GM23338 (cell line): ENCODE data around the gene SERPINI1.

Experiments used
- CREB1 ChIP-seq: fragments of 250-450 bp; sonication (Bioruptor Pico); IDR thresholded peaks from 2 replicates; pipeline ENCODE4 v1.5.0; 2020; ENCODE audit warnings: low read depth, mild to moderate bottlenecking, moderate library complexity
- CTCF ChIP-seq, 2 experiments: fragments of 200-600 bp in 1 of 2; sonication (generic) in 1 of 2; conservative IDR thresholded peaks; 2 replicates each; pipeline versions ENCODE4 v1.5.1 to v1.6.1; 2016 to 2017; ENCODE audit warnings: antibody characterized with exemption in 2 of 2, low read depth in 2 of 2, mild to moderate bottlenecking in 2 of 2, moderate library complexity in 1 of 2
- ETS1 ChIP-seq: IDR thresholded peaks from 2 replicates; pipeline ENCODE4 v1.6.1; 2016; ENCODE audit warnings: antibody characterized with exemption
- EZH2 ChIP-seq: fragments of 200-600 bp; sonication (generic); IDR thresholded peaks from one replicate; pipeline ENCODE4 v1.8.0; 2017; ENCODE audit warnings: antibody characterized with exemption, mild to moderate bottlenecking, low read depth; ENCODE audit not compliant: unreplicated experiment
- EZH2phosphoT487 ChIP-seq: fragments of 200-600 bp; sonication (generic); IDR thresholded peaks from one replicate; pipeline ENCODE4 v1.8.1; 2018; ENCODE audit warnings: antibody characterized with exemption; ENCODE audit not compliant: unreplicated experiment
- JUNB ChIP-seq: IDR thresholded peaks from one replicate; pipeline ENCODE4 v1.6.1; 2016; ENCODE audit warnings: antibody characterized with exemption; ENCODE audit not compliant: unreplicated experiment
- NANOG ChIP-seq: IDR thresholded peaks from 2 replicates; pipeline ENCODE4 v1.6.1; 2016; ENCODE audit warnings: antibody characterized with exemption, borderline replicate concordance
- POLR2AphosphoS5 ChIP-seq: IDR thresholded peaks from 2 replicates; pipeline ENCODE4 v1.6.1; 2016; ENCODE audit warnings: antibody characterized with exemption, low read depth
- REST ChIP-seq: IDR thresholded peaks from one replicate; pipeline ENCODE4 v1.6.1; 2018; ENCODE audit warnings: antibody characterized with exemption; ENCODE audit not compliant: unreplicated experiment
- STAT1 ChIP-seq: IDR thresholded peaks from one replicate; pipeline ENCODE4 v1.6.1; 2016; ENCODE audit warnings: antibody characterized with exemption; ENCODE audit not compliant: unreplicated experiment
- ZNF114 ChIP-seq: fragments of 250-450 bp; sonication (Bioruptor Pico); IDR thresholded peaks from 2 replicates; pipeline ENCODE4 v1.5.0; 2020; ENCODE audit warnings: mild to moderate bottlenecking, moderate library complexity

- TF ChIP-seq CTCF (conservative IDR thresholded peaks at IDR 0.05; ENCODE audit: low read depth in 2 of 2) (no peak), REST (no peak), JUNB (no peak), EZH2phosphoT487 (no peak), EZH2 (no peak), POLR2AphosphoS5 (no peak), CREB1 (CRISPR knock-in tag) (no peak), ETS1 (no peak), STAT1 (no peak), NANOG (no peak), ZNF114 (CRISPR knock-in tag) (no peak)
Measured at GRCh38 chr3:167854846-167855245, 119.3 kb downstream of the SERPINI1 start.
